Activated CD4-positive, alpha-beta T cell treated with anti-CD3 and anti-CD28 coated beads for 24 hours (primary cell): Measurements from ENCODE around the gene B3GALT4.
"Not testable (repeated sequence)": the region's sequence is repeated elsewhere in the genome, so short reads cannot be mapped to it uniquely, and the experiment has no call there.

Experiments
- DNase-seq, 2 donors: peaks; one replicate each; pipeline ENCODE4 v3.0.0-alpha.2; 2020; ENCODE audit warnings: low read depth in 2 of 2

B3GALT4 gene, protein sequence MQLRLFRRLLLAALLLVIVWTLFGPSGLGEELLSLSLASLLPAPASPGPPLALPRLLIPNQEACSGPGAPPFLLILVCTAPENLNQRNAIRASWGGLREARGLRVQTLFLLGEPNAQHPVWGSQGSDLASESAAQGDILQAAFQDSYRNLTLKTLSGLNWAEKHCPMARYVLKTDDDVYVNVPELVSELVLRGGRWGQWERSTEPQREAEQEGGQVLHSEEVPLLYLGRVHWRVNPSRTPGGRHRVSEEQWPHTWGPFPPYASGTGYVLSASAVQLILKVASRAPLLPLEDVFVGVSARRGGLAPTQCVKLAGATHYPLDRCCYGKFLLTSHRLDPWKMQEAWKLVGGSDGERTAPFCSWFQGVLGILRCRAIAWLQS

DNA sequence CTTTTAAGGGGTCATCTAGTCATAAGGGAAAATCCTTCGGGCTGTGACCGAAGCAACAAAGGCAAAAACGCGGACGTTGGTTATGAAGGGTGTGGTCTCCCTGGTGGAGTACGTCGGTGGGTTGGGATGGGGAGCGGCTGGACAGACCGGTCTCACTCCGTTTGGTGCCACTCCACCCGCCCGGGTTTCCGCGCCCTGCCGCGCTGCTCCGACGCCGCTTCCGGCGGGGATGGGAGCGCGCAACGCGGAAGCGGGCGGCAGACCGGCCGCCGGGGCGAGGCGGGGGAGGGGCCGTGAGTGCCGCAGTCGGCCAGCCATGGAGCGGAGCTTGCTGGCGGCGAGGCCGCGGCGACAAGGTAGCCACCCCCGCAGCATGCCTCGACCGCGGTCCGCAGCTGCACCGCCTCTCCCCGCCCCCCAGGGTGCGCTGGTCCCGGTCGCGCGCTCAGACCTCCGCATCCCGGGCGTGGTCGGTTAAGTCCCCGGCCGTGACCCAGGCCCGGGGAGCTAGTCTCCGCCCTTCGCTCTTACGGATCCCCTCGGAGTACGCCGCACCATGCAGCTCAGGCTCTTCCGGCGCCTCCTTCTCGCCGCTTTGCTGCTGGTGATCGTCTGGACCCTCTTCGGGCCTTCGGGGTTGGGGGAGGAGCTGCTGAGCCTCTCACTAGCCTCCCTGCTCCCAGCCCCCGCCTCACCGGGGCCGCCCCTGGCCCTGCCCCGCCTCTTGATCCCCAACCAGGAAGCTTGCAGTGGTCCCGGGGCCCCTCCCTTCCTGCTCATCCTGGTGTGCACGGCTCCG, at the start of gene B3GALT4:
Gene B3GALT4 (plus strand): TSS at position 260 of the 799 bp plus-strand sequence. CDS start 297 bp downstream, at position 557.
- peak; percentile 61 to 75 for DNase-seq

- DNase-seq: no peak
These were observed 41.7 kb upstream of the B3GALT4 start for GRCh38 chr6:33235221-33235634.

GRCh38 chr6:33236328-33236727, 40.6 kb upstream of the B3GALT4 start:
- DNase-seq: no peak

- no peak for DNase-seq
These were observed 40.1 kb upstream of the B3GALT4 start for GRCh38 chr6:33236852-33237251.

DNA sequence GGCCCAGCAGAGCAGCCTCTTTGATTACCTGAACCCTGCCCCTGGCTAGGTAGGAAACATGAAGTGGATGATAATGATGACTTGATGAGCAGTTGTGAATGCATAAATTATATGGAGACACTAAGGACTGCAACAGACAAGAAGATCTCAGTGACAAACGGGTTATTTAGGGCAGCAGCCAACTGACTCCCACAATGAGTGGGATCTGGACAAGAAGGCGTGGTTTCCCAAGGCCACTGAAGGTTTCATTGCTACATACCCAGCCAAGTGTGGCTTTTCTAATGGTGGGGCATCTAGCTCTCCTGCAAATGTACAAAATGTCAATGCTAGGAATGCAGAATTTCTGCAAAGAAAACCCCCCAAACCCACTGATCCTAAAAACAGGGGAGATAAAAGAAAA, 39.2 kb upstream of the B3GALT4 start:
- no peak for DNase-seq

DNA sequence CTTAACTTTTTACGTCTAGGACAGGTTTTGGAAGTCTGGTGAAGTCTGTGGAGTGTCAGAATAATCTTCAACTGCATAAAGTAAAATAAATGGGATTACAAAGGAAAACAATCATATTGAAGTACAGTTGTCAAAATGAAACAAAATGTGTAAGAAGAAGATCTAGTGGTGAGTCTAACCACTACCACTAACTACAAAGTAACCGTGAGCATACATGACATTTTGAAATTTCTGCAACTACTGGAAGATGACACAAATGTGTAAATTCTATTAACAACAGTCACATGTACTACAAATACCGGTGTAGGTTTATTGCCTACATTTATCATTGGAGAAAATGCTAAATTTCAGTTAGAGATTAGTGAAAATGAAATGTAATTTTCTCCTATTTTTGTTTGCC, 35.0 kb upstream of the B3GALT4 start:
- no peak for DNase-seq

- DNase-seq: no peak
These were observed 33.4 kb upstream of the B3GALT4 start for GRCh38 chr6:33243476-33243875.

DNA sequence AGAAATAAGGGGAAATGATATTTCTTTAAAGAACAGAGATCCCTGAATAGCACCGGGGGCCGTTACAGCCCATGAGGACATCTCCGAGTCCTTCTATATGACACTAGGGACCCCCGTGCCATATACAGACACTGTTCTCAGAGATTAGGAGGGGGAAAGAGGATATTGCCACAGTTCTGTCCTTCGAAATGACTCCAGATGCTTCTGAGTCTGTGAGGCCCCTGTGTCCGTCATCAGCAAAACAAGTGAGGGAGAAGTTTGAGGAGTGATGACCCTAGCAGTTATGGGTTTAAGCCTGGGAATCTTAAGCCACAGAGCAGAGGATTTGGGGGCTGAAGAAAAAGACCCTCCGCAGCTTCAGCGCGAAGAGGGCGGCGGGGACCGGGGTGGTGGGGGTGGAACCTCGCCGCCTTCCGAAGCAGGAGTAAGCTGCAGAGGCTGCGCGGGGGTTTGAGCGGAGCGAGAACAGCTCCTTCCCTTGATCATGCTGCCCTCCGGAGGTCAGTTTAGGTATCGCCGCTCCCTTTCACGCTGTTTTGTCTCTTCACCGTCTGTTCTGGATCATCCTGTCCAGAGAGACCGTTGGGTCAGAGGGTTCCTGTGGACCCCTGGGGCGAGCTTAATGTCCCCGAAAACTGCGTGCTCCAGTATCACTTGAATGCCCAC, 28.8 kb upstream of the B3GALT4 start:
- DNase-seq: peak; percentile 93

DNA sequence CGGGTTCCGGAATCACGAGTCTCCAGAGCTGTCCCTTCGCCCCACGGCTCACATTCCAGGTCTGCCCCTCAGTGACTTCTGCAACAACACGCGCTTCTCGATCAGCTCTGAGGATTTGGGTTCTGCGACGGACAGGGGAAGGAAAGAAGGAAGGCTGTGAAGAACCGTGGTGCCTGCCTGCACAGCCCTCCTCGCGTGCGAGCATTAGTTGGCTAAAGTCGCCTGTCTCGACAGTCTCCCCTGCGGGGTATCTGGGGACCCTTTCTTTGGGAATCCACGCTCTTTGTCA, 28.3 kb upstream of the B3GALT4 start:
- no peak for DNase-seq

DNA sequence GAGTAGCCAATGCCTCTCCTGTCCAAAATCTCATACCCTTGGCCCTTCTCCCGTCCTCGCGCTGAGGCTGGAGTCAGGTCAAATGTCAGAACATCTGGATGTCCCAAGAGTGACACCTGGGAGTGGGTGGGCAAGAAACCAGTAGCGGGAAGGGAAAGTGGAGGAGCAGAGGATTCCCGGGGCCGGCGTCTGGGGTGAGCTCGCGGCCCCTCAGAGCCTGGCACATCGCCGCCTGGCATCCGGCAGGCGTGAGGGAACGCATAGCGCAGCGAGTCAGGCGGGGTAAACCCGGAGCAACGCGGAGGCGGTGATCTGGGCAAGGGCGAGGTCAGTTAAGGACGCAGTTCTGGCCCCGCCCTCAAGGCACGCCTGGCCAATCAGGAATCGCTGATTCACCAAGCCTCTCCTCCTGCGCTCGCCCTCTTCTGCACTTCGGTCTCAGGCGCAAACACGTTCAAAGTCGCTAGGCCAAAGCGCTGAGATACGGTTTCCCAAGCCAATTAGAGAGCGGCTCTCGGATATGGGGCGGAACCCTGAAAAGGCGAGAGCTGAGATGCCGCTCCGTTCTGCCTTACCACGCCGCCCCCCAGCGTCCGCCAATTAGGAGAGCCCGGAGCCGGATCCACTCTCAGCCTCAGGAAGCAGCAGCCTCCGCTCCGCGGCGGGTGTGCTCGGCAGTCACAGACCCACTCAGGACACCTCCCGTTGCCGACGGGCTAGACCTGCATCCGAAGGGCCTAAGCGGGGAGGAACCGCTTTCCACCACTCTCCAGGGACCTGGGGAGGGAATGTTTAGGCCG, 27.8 kb upstream of the B3GALT4 start:
- peak; percentile 86 to 93 for DNase-seq

- DNase-seq: no peak
These were observed 26.9 kb upstream of the B3GALT4 start for GRCh38 chr6:33249732-33250630.

GRCh38 chr6:33250731-33251130, 26.2 kb upstream of the B3GALT4 start:
- DNase-seq: no peak

- DNase-seq: no peak
These were observed 25.4 kb upstream of the B3GALT4 start for GRCh38 chr6:33251395-33252012.

DNA sequence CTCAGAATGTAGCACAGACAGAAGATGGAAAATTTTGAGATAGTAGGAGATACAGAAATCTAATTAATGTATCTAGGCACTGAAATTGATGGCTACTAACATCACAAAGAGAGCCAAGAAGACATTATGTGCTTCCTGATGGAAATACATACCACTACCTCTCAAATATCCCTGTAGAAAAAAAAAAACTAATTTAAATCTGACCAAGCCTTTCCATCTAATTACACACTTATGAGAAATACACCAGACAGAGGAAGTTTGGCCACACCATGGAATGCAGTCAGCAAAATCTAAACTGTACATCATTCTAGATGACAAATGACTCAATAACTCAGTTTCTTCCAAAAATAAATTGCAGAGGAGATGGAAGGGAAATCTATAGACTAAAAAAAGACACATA, 24.2 kb upstream of the B3GALT4 start:
- no peak for DNase-seq

GRCh38 chr6:33254591-33254990, 22.3 kb upstream of the B3GALT4 start:
- DNase-seq: no peak

- DNase-seq: no peak
These were observed 17.9 kb upstream of the B3GALT4 start for GRCh38 chr6:33259032-33259431.

- DNase-seq: not testable (repeated sequence)
These were observed 14.4 kb upstream of the B3GALT4 start for GRCh38 chr6:33262490-33262889.

DNA sequence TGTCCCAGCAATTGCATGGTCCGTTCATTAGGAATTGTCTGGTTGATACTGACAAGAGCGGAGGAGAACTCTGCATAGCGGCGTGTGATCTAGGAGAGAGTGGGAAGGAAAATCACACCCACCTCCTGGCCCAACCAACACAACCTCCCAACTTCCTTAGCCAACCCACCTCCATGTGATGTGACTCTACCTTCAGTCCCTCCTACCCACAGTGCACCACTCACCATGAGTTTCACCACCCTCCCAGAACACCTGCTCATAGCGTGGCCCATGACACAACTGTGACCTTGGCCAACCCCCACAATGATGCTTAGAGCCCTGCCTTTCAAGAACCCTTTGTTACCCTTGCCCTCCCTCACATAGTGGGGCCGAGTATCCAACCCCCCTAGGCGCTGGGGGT, 12.9 kb upstream of the B3GALT4 start:
- DNase-seq: no peak

- no peak for DNase-seq
These were observed 5.8 kb upstream of the B3GALT4 start for GRCh38 chr6:33271117-33271467.

- peak; percentile 77 to 86 for DNase-seq
These were observed 5.3 kb upstream of the B3GALT4 start, which contains the start of the genes RPS18 and VPS52 for GRCh38 chr6:33271468-33272274. Gene RPS18 (plus strand): TSS chr6:33272075. CDS start chr6:33272120, 45 bp downstream. Gene VPS52 (minus strand): TSS chr6:33271876. CDS start chr6:33271675, 201 bp downstream.
